ENCODE results near the gene ZDHHC8.

GRCh38 chr22:20137113-20137512 lies 5.5 kb downstream of the ZDHHC8 start:
- TF ChIP-seq RFX5 (IDR thresholded peaks at IDR 0.05; ENCODE audit: low read depth, low read length) (no peak), FOXM1 (IDR thresholded peaks at IDR 0.05; ENCODE audit: low read depth, low read length) (no peak), CHD2 (IDR thresholded peaks at IDR 0.05; ENCODE audit: borderline replicate concordance, low read depth, low read length) (no peak), TAF1 (IDR thresholded peaks at IDR 0.05; ENCODE audit: borderline replicate concordance, low read depth, low read length) (no peak)

Data from GM12878 (cell line).